Endothelial cell of umbilical vein (primary cell): Measurements from ENCODE around the gene HDHD5. TPM values are rescaled to one million over a fixed set of nuclear protein-coding genes. Genes with fewer than 3 reads are reported as not detected.

ENCODE experiments used
- BruUV-seq: library from RNA; stranded (reverse); fragments of 400-500 nt; replicated peaks from 2 replicates; lab custom pipeline; 2021; lab: Mats Ljungman, UMichigan
- CTCF ChIA-PET: fragments of 300-600, 350-600 bp; sonication (Branson Sonifier 250); formaldehyde crosslinking; loops from one replicate; lab custom pipeline; 2021; ENCODE audit warnings: antibody characterized with exemption, inconsistent platforms; lab: Charles Lee
- POLR2A ChIA-PET: fragments of 300-600, 350-600 bp; sonication (Branson Sonifier 250); formaldehyde crosslinking; loops from one replicate; lab custom pipeline; 2021; ENCODE audit warnings: antibody characterized with exemption, inconsistent platforms; lab: Charles Lee
- DNase-seq: peaks from one replicate; pipeline ENCODE4 v3.0.0-alpha.2; 2011; ENCODE audit warnings: low read depth, low spot score
- FAIRE-seq: peaks from 2 replicates; lab custom pipeline; 2011; peaks lifted over from hg19 to GRCh38; lab: Jason Lieb, UNC
- H2AFZ ChIP-seq: 2 replicates; pipeline ENCODE4 v1.6.0; 2012; ENCODE audit warnings: low read depth, low read length, control low read depth, inconsistent platforms
- H3K27ac ChIP-seq: 2 replicates; pipeline ENCODE4 v1.5.1; 2011; ENCODE audit warnings: low read depth, mild to moderate bottlenecking, control low read depth, low read length, moderate library complexity; ENCODE audit not compliant: insufficient read depth
- H3K27me3 ChIP-seq, 2 experiments: 2 replicates each; pipeline versions ENCODE4 v1.6.0 to v1.6.1; 2011; ENCODE audit warnings: low read length in 2 of 2, mixed read lengths in 1 of 2; ENCODE audit not compliant: control insufficient read depth in 2 of 2, insufficient read depth in 2 of 2
- H3K36me3 ChIP-seq, 2 experiments: 2 replicates in 1 of 2; 3 replicates in 1 of 2; pipeline ENCODE4 v1.5.1; 2011; ENCODE audit warnings: low read length in 2 of 2, mild to moderate bottlenecking in 1 of 2, moderate library complexity in 1 of 2; ENCODE audit not compliant: control insufficient read depth in 2 of 2, insufficient read depth in 2 of 2; ENCODE audit errors: extremely low read depth in 1 of 2
- H3K4me1 ChIP-seq: 3 replicates; pipeline ENCODE4 v1.5.1; 2011; ENCODE audit warnings: mild to moderate bottlenecking, low read length; ENCODE audit not compliant: control insufficient read depth, insufficient read depth; ENCODE audit errors: extremely low read depth
- H3K4me2 ChIP-seq: 2 replicates; pipeline ENCODE4 v1.6.1; 2011; ENCODE audit warnings: low read length, control low read depth, mixed read lengths; ENCODE audit not compliant: insufficient read depth
- H3K4me3 ChIP-seq, 3 experiments: fragments of 200-600 bp in 1 of 3; sonication (generic), shearing (Covaris generic) in 1 of 3; replicated peaks in 1 of 3; 2 replicates each; pipeline ENCODE4 v1.5.1; 2011 to 2016; ENCODE audit warnings: control low read depth in 3 of 3, low read length in 3 of 3, mild to moderate bottlenecking in 2 of 3, inconsistent platforms in 1 of 3, low read depth in 1 of 3, moderate library complexity in 1 of 3; ENCODE audit not compliant: insufficient read depth in 1 of 3
- H3K79me2 ChIP-seq: 2 replicates; pipeline ENCODE4 v1.6.0; 2012; ENCODE audit warnings: low read length, inconsistent platforms; ENCODE audit not compliant: control insufficient read depth, insufficient read depth
- H3K9ac ChIP-seq: replicated peaks from 2 replicates; pipeline ENCODE3; 2011; ENCODE audit warnings: low read length, control low read depth; ENCODE audit not compliant: insufficient read depth; ENCODE audit errors: extremely low read depth
- H3K9me1 ChIP-seq: replicated peaks from 3 replicates; pipeline ENCODE4 v1.6.0; 2011; ENCODE audit warnings: mild to moderate bottlenecking, low read length; ENCODE audit not compliant: control insufficient read depth, insufficient read depth; ENCODE audit errors: extremely low read depth
- H3K9me3 ChIP-seq: replicated peaks from 2 replicates; pipeline ENCODE4 v1.5.1; 2012; ENCODE audit warnings: low read length, inconsistent platforms; ENCODE audit not compliant: control insufficient read depth, insufficient read depth
- H4K20me1 ChIP-seq: replicated peaks from 2 replicates; pipeline ENCODE3; 2011; ENCODE audit warnings: mild to moderate bottlenecking, low read length; ENCODE audit not compliant: control insufficient read depth, insufficient read depth; ENCODE audit errors: extremely low read depth
- EZH2 ChIP-seq: IDR thresholded peaks from 2 replicates; pipeline ENCODE4 v1.6.1; 2012; ENCODE audit warnings: borderline replicate concordance, low read depth, mild to moderate bottlenecking, moderate library complexity, low read length, inconsistent platforms; ENCODE audit not compliant: severe bottlenecking
- FOS ChIP-seq: IDR thresholded peaks from 2 replicates; pipeline ENCODE4 v1.6.1; 2011; ENCODE audit warnings: mild to moderate bottlenecking, low read length, moderate library complexity, borderline replicate concordance; ENCODE audit not compliant: insufficient read depth
- GATA2 ChIP-seq: IDR thresholded peaks from 2 replicates; pipeline ENCODE4 v1.7.0; 2011; ENCODE audit warnings: low read depth, mild to moderate bottlenecking, moderate library complexity, mixed read lengths, low read length; ENCODE audit not compliant: insufficient read length, insufficient read depth
- JUN ChIP-seq: IDR thresholded peaks from 2 replicates; pipeline ENCODE4 v1.6.1; 2011; ENCODE audit warnings: borderline replicate concordance, low read depth; ENCODE audit not compliant: insufficient read length, insufficient read depth
- MYC ChIP-seq: IDR thresholded peaks from one replicate; pipeline ENCODE4 v1.6.1; 2011; ENCODE audit warnings: mild to moderate bottlenecking, low read depth, low read length
- POLR2A ChIP-seq: IDR thresholded peaks from 2 replicates; pipeline ENCODE4 v1.6.1; 2012; ENCODE audit warnings: low read depth, mild to moderate bottlenecking, control low read depth, low read length
- POLR2AphosphoS5 ChIP-seq: IDR thresholded peaks from 2 replicates; pipeline ENCODE4 v1.6.1; 2012; ENCODE audit warnings: low read depth, mild to moderate bottlenecking, control low read depth, low read length, moderate library complexity; ENCODE audit not compliant: insufficient read depth
- dilution Hi-C: fragments of 300-500 bp; cut with MboI; formaldehyde crosslinking; loops from one replicate; pipeline ENCODE4 v1.15.0; 2019; ENCODE audit warnings: low sequenced_read_pairs; ENCODE audit not compliant: extremely low pct_ligation_motif_present
- intact Hi-C: fragments of 100-400 bp; cut with micrococcal nuclease; formaldehyde crosslinking; loops from one replicate; pipeline ENCODE4 v1.10.0; 2022
- polyA plus RNA-seq, 4 experiments: library from polyadenylated mRNA; depleted of rRNA in 3 of 4; stranded (reverse) in 3 of 4; unstranded in 1 of 4; fragments of >200 nt; gene quantifications; 2 replicates each; pipeline versions ENCODE4 v1.2.1 to v1.2.3, GENCODE V29; 2011 to 2012; ENCODE audit warnings: missing spikeins in 1 of 4
- total RNA-seq: library from RNA; stranded (reverse); gene quantifications from 2 replicates; pipeline ENCODE4 v1.2.3, GENCODE V29; 2021
- TF ChIP-seq, protein P1 (sequence below), 2 donors: IDR thresholded peaks; 1 replicate in 1 of 2; 2 replicates in 1 of 2; pipeline ENCODE4 v1.5.1; 2011; ENCODE audit warnings: low read length in 2 of 2, mild to moderate bottlenecking in 2 of 2, moderate library complexity in 2 of 2, control low read depth in 1 of 2, inconsistent platforms in 1 of 2, low read depth in 1 of 2; ENCODE audit not compliant: insufficient read depth in 1 of 2; ENCODE audit errors: extremely low read depth in 1 of 2
- TF ChIP-seq, protein P2 (sequence below): IDR thresholded peaks from 2 replicates; pipeline ENCODE4 v1.6.1; 2011; ENCODE audit not compliant: insufficient read depth, insufficient read length

HDHD5 gene
- total and polyA plus RNA-seq, 2 donors (not counting 3 experiments of a cell fraction or from before 2014, with no cell fraction given): 28.1 to 54.1 TPM

DNA sequence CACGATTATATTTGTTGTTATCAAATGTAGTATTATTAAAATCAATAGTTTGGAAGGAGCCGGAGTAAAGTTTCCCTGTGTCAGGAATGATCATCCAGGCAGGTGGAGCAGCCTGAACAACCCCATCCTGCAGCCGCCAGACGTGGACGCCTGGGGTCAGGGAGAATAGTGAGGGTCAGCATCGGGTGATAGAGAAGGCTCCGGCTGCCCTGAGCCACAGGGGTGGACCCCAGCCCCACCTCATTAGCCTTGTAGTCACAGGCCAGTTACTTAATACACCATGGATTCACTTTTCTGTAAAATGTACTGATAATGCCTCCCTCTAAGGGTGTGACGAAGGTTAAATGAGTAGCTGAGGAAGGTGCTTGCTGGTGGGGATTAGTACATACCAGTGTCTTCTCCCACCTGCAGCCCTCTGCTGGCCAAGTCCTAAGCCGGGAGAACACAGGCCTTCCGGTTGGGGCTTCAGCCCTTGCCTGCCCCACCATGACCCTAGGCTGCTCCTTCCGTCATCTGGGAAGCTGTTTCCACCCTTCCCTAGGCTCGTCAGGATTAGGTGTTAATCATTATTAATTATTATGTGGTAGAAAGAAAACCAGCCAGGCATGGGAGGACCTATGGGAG is 52.8 kb downstream of the HDHD5 start:
- no peak for DNase-seq
- POLR2A ChIA-PET: no interaction called here
- CTCF ChIA-PET: no interaction called here
- FAIRE-seq: no peak
- Histone ChIP-seq H3K4me2 (no peak overlapping the region), H3K79me2 (no peaks in the 10 kb centered on the region), H4K20me1 (no peaks in the 10 kb centered on the region), H3K27me3 (no peaks in the 10 kb centered on the region), H3K9ac (no peak overlapping the region), H3K36me3 (peaks cover 0 to 13% of the 10 kb centered on the region in 2 experiments), H3K4me1 (no peaks in the 10 kb centered on the region), H3K9me3 (no peaks in the 10 kb centered on the region), H2AFZ (no peak overlapping the region), H3K4me3 (no peak overlapping the region), H3K9me1 (no peaks in the 10 kb centered on the region), H3K27ac (no peak overlapping the region)
- intact Hi-C loops (no loop called here), dilution Hi-C loops (no loop called here)
- TF ChIP-seq EZH2 (no peak), POLR2AphosphoS5 (no peak), JUN (no peak), GATA2 (no peak), POLR2A (no peak), MYC (no peak), FOS (no peak)
- TF ChIP-seq, protein P1, sequence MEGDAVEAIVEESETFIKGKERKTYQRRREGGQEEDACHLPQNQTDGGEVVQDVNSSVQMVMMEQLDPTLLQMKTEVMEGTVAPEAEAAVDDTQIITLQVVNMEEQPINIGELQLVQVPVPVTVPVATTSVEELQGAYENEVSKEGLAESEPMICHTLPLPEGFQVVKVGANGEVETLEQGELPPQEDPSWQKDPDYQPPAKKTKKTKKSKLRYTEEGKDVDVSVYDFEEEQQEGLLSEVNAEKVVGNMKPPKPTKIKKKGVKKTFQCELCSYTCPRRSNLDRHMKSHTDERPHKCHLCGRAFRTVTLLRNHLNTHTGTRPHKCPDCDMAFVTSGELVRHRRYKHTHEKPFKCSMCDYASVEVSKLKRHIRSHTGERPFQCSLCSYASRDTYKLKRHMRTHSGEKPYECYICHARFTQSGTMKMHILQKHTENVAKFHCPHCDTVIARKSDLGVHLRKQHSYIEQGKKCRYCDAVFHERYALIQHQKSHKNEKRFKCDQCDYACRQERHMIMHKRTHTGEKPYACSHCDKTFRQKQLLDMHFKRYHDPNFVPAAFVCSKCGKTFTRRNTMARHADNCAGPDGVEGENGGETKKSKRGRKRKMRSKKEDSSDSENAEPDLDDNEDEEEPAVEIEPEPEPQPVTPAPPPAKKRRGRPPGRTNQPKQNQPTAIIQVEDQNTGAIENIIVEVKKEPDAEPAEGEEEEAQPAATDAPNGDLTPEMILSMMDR (IDR thresholded peaks at IDR 0.05; ENCODE audit: extremely low read depth in 1 of 2, insufficient read depth in 1 of 2, low read depth in 1 of 2, low read length in 2 of 2): no peak
- TF ChIP-seq, protein P2, sequence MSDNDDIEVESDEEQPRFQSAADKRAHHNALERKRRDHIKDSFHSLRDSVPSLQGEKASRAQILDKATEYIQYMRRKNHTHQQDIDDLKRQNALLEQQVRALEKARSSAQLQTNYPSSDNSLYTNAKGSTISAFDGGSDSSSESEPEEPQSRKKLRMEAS: no peak
- no TSS peak for BruUV-seq
